Natural killer cell (primary cell): ENCODE results near the gene C5orf52. TPM values are rescaled to one million over a fixed set of nuclear protein-coding genes. Genes with fewer than 3 reads are reported as not detected.

Source experiments
- ATAC-seq, 3 donors: fragments of 150-1000 bp in 2 of 3; fragments of 200-7000 bp in 1 of 3; cut with Tn5 transposase; 1 replicate in 1 of 3; 2 replicates in 2 of 3; pipeline ENCODE4 v1.10.0; 2021; ENCODE audit warnings: mild to moderate bottlenecking in 2 of 3, moderate library complexity in 2 of 3
- DNase-seq, 2 donors: peaks; one replicate each; pipeline versions ENCODE4 v3.0.0 to v3.0.0-alpha.2; 2013 to 2021; ENCODE audit warnings: mixed read lengths in 1 of 2
- H3K27ac ChIP-seq: one replicate; pipeline ENCODE4 v1.5.1; 2013; ENCODE audit warnings: mild to moderate bottlenecking, low read length
- H3K27me3 ChIP-seq: one replicate; pipeline ENCODE4 v1.6.1; 2013; ENCODE audit warnings: low read length; ENCODE audit not compliant: control insufficient read depth, insufficient read depth
- H3K36me3 ChIP-seq: one replicate; pipeline ENCODE4 v1.6.1; 2013; ENCODE audit warnings: low read length; ENCODE audit not compliant: control insufficient read depth, insufficient read depth
- H3K4me1 ChIP-seq: one replicate; pipeline ENCODE4 v1.6.1; 2013; ENCODE audit warnings: low read length; ENCODE audit not compliant: control insufficient read depth, insufficient read depth
- H3K4me3 ChIP-seq: one replicate; pipeline ENCODE4 v1.5.1; 2013; ENCODE audit warnings: low read length
- H3K9me3 ChIP-seq: one replicate; pipeline ENCODE4 v1.6.1; 2013; ENCODE audit warnings: low read length; ENCODE audit not compliant: control insufficient read depth, insufficient read depth
- H3K27ac Mint-ChIP-seq, 2 donors: one replicate each; pipeline ENCODE4 v1.8.0; 2022; ENCODE audit warnings: mild to moderate bottlenecking in 2 of 2, mixed read lengths in 2 of 2, moderate library complexity in 1 of 2
- H3K27me3 Mint-ChIP-seq, 2 donors: one replicate each; pipeline ENCODE4 v1.8.0; 2022; ENCODE audit warnings: low read depth in 2 of 2, mixed read lengths in 2 of 2
- H3K36me3 Mint-ChIP-seq: one replicate; pipeline ENCODE4 v1.8.0; 2022; ENCODE audit warnings: mixed read lengths
- H3K4me1 Mint-ChIP-seq, 2 donors: one replicate each; pipeline ENCODE4 v1.8.0; 2022; ENCODE audit warnings: mixed read lengths in 2 of 2
- H3K4me3 Mint-ChIP-seq: one replicate; pipeline ENCODE4 v1.8.0; 2022; ENCODE audit warnings: mild to moderate bottlenecking, moderate library complexity, mixed read lengths
- H3K9me3 Mint-ChIP-seq, 2 donors: one replicate each; pipeline ENCODE4 v1.8.0; 2022; ENCODE audit warnings: mixed read lengths in 2 of 2
- CTCF ChIP-seq: fragments of 200-600 bp; IDR thresholded peaks from one replicate; pipeline ENCODE4 v1.8.0; 2022; ENCODE audit warnings: antibody characterized with exemption
- WGBS: methylation state at CpG from one replicate; pipeline ENCODE4 v1.1.7; 2013; ENCODE audit warnings: missing lambda C conversion rate; ENCODE audit not compliant: insufficient coverage; 5-methylcytosine and 5-hydroxymethylcytosine counted together
- intact Hi-C: fragments of 100-400 bp; cut with micrococcal nuclease; formaldehyde crosslinking; loops from one replicate; pipeline ENCODE4 v1.14.2; 2022
- total RNA-seq, 4 donors: library from RNA; stranded (reverse); fragments of 120-200 nt in 1 of 4; gene quantifications; one replicate each; pipeline versions ENCODE4 v1.2.3 to v1.2.4, GENCODE V29; 2013 to 2022

C5orf52 gene
- total RNA-seq, 3 donors from 2014 or later (not counting 1 experiment from before 2014, with no cell fraction given): not detected

- Mint-ChIP-seq H3K4me3 (no peak overlapping the region), H3K27ac (no peak overlapping the region), H3K27me3 (peaks cover 10 to 20% of the 10 kb centered on the region in 2 donors), H3K4me1 (no peaks in the 10 kb centered on the region), H3K9me3 (no peaks in the 10 kb centered on the region), H3K36me3 (no peaks in the 10 kb centered on the region)
- H3K27ac ChIP-seq: no peak overlapping the region
- no peaks in the 10 kb centered on the region for H3K4me1 ChIP-seq
- no peaks in the 10 kb centered on the region for H3K36me3 ChIP-seq
- intact Hi-C loops: no loop called here
- no peak for TF ChIP-seq CTCF
- H3K9me3 ChIP-seq: no peaks in the 10 kb centered on the region
- ATAC-seq: no peak
- no peak for DNase-seq
- 100% methylated on average over 1 of the region's 1 CpG for WGBS
- H3K4me3 ChIP-seq: no peak overlapping the region
- H3K27me3 ChIP-seq: no peaks in the 10 kb centered on the region
Observed at GRCh38 chr5:157708866-157709265, 37.5 kb downstream of the C5orf52 start.

GRCh38 chr5:157709346-157709745 is 38.0 kb downstream of the C5orf52 start:
- no peak overlapping the region for H3K4me3 ChIP-seq
- Mint-ChIP-seq H3K27me3 (peaks cover 8 to 15% of the 10 kb centered on the region in 2 donors), H3K36me3 (no peaks in the 10 kb centered on the region), H3K4me3 (no peak overlapping the region), H3K4me1 (no peaks in the 10 kb centered on the region), H3K9me3 (no peaks in the 10 kb centered on the region), H3K27ac (no peak overlapping the region)
- H3K9me3 ChIP-seq: no peaks in the 10 kb centered on the region
- no peaks in the 10 kb centered on the region for H3K4me1 ChIP-seq
- TF ChIP-seq CTCF: no peak
- DNase-seq (no peak), ATAC-seq (no peak)
- intact Hi-C loops: no loop called here
- H3K36me3 ChIP-seq: no peaks in the 10 kb centered on the region
- H3K27ac ChIP-seq: no peak overlapping the region
- no peaks in the 10 kb centered on the region for H3K27me3 ChIP-seq

GRCh38 chr5:157710431-157710830 is 39.1 kb downstream of the C5orf52 start:
- peaks cover 6 to 15% of the 10 kb centered on the region in 2 donors for H3K27me3 Mint-ChIP-seq
- no peaks in the 10 kb centered on the region for H3K9me3 Mint-ChIP-seq
- H3K4me3 ChIP-seq: no peak overlapping the region
- no peak overlapping the region for H3K4me3 Mint-ChIP-seq
- H3K4me1 ChIP-seq: no peaks in the 10 kb centered on the region
- DNase-seq (no peak), ATAC-seq (no peak)
- H3K27ac Mint-ChIP-seq: no peak overlapping the region
- no peak for TF ChIP-seq CTCF
- H3K27me3 ChIP-seq: no peaks in the 10 kb centered on the region
- intact Hi-C loops: loop anchor here (10.0 kb wide), 1 partner anchor 276 kb away; no protein-coding TSS in a partner anchor
- 90% methylated on average over 1 of the region's 3 CpGs for WGBS
- H3K9me3 ChIP-seq: no peaks in the 10 kb centered on the region
- H3K36me3 ChIP-seq: no peaks in the 10 kb centered on the region
- no peak overlapping the region for H3K27ac ChIP-seq
- H3K4me1 Mint-ChIP-seq: no peaks in the 10 kb centered on the region
- H3K36me3 Mint-ChIP-seq: no peaks in the 10 kb centered on the region

GRCh38 chr5:157710882-157711281 is 39.5 kb downstream of the C5orf52 start:
- H3K9me3 Mint-ChIP-seq: no peaks in the 10 kb centered on the region
- no peak overlapping the region for H3K27ac Mint-ChIP-seq
- no peak overlapping the region for H3K4me3 Mint-ChIP-seq
- no peaks in the 10 kb centered on the region for H3K36me3 Mint-ChIP-seq
- H3K27me3 Mint-ChIP-seq: peaks cover 6 to 13% of the 10 kb centered on the region in 2 donors
- DNase-seq (no peak), ATAC-seq (no peak)
- no CpG with 5 or more reads among the region's 2 CpGs for WGBS
- Histone ChIP-seq H3K27me3 (no peaks in the 10 kb centered on the region), H3K27ac (no peak overlapping the region), H3K36me3 (no peaks in the 10 kb centered on the region), H3K4me1 (no peaks in the 10 kb centered on the region), H3K9me3 (no peaks in the 10 kb centered on the region), H3K4me3 (no peak overlapping the region)
- TF ChIP-seq CTCF: no peak
- intact Hi-C loops: loop anchor here (10.0 kb wide), 1 partner anchor 276 kb away; no protein-coding TSS in a partner anchor
- no peaks in the 10 kb centered on the region for H3K4me1 Mint-ChIP-seq
